ENCODE results near the gene GATM. TPM values are rescaled to one million over a fixed set of nuclear protein-coding genes. Genes with fewer than 3 reads are reported as not detected.

The GATM gene
- total and polyA plus RNA-seq, 10 of the 15 experiments (the other 5 are each of a cell fraction or from before 2014, with no cell fraction given): 11.7 to 83.1 (median 38.2) TPM

GRCh38 chr15:45371546-45371945, 6.8 kb downstream of the GATM start:
- CTCF ChIA-PET: interaction anchor here (0.6 to 2.4 kb wide), 5 partner anchors 13 to 95 kb away, joined by 3 to 7 read pairs (median 4); no protein-coding TSS in a partner anchor
- SMC1A ChIA-PET (ENCODE audit: uncharacterized antibody, unreplicated experiment): interaction anchor here (0.5 to 4.5 kb wide), 13 partner anchors 9 to 208 kb away, joined by 3 to 19 read pairs (median 3); no protein-coding TSS in a partner anchor
- Histone ChIP-seq H3K4me3 (no peak overlapping the region), H3K36me3 (ENCODE audit: control insufficient read depth in 2 of 2, insufficient read depth in 2 of 2, low read length in 1 of 2) (peaks cover 0 to 7% of the 10 kb centered on the region in 2 experiments; a peak in 1 of 4 replicates), H3K27me3 (replicated peaks in 1 of 2; ENCODE audit: control insufficient read depth in 2 of 2, insufficient read depth in 2 of 2, low read length in 1 of 2) (no peaks in the 10 kb centered on the region), H3K27ac (ENCODE audit: control insufficient read depth, insufficient read depth) (no peak overlapping the region), H3K9me3 (replicated peaks; ENCODE audit: control insufficient read depth, insufficient read depth, low read length) (no peaks in the 10 kb centered on the region), H3K4me1 (ENCODE audit: control insufficient read depth, insufficient read depth, low read length) (no peaks in the 10 kb centered on the region), H2AFZ (ENCODE audit: control insufficient read depth, low read depth, low read length) (no peak overlapping the region), H3K9ac (ENCODE audit: control insufficient read depth, insufficient read depth, low read length) (no peak overlapping the region), H3K4me2 (ENCODE audit: control insufficient read depth, insufficient read depth) (no peak overlapping the region), H4K20me1 (ENCODE audit: control insufficient read depth, insufficient read depth) (no peaks in the 10 kb centered on the region), H3K79me2 (ENCODE audit: control insufficient read depth, insufficient read depth, low read length) (no peaks in the 10 kb centered on the region)
- POLR2A ChIA-PET: interaction anchor here (0.5 to 1.4 kb wide), 3 partner anchors 10 to 22 kb away, joined by 4 to 5 read pairs (median 4); no protein-coding TSS in a partner anchor
- no TSS peak for BruUV-seq (replicated peaks)
- ATAC-seq: no peak
- intact Hi-C loops (cut with micrococcal nuclease; ENCODE audit: unreplicated experiment) (no loop called here), in situ Hi-C loops (cut with MboI) (no loop called here)
- FAIRE-seq: no peak
- RAD21 ChIA-PET (ENCODE audit: unreplicated experiment): interaction anchor here (0.6 to 1.6 kb wide), 3 partner anchors 20 to 661 kb away, joined by 4 to 6 read pairs (median 4); partner anchors contain the start of gene PATL2
- DNase-seq (ENCODE audit: low read depth, low spot score): no peak
- no peak for TF ChIP-seq SP1 (IDR thresholded peaks at IDR 0.05; ENCODE audit: low read depth, low read length)
- TF ChIP-seq, protein P1, sequence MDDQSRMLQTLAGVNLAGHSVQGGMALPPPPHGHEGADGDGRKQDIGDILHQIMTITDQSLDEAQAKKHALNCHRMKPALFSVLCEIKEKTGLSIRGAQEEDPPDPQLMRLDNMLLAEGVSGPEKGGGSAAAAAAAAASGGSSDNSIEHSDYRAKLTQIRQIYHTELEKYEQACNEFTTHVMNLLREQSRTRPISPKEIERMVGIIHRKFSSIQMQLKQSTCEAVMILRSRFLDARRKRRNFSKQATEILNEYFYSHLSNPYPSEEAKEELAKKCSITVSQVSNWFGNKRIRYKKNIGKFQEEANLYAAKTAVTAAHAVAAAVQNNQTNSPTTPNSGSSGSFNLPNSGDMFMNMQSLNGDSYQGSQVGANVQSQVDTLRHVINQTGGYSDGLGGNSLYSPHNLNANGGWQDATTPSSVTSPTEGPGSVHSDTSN (IDR thresholded peaks at IDR 0.05; ENCODE audit: insufficient replicate concordance, low read depth, low read length): no peak
- no peak for TF ChIP-seq ESRRA (IDR thresholded peaks at IDR 0.05; ENCODE audit: low read length)
- no peak for TF ChIP-seq KDM1A (IDR thresholded peaks at IDR 0.05; ENCODE audit: borderline replicate concordance)
- TF ChIP-seq ZNF687 (IDR thresholded peaks at IDR 0.05): no peak
- WGBS (ENCODE audit: insufficient coverage, insufficient replicate concordance, low lambda C conversion rate, missing lambda C conversion rate): 89% methylated on average over 1 of the region's 1 CpG

Measured in GM12878 (cell line).